HepG2 (cell line): ENCODE measurements around the gene TEX26. TPM values are rescaled to one million over a fixed set of nuclear protein-coding genes. Genes with fewer than 3 reads are reported as not detected.

Experiments used
- ATAC-seq: fragments of 200-7000 bp; cut with Tn5 transposase; 3 replicates; pipeline ENCODE4 v1.9.1; 2020; ENCODE audit warnings: mild to moderate bottlenecking, moderate library complexity
- BruUV-seq: library from RNA; stranded (reverse); fragments of 400-500 nt; replicated peaks from 2 replicates; lab custom pipeline; 2021; lab: Mats Ljungman, UMichigan
- CTCF ChIA-PET: fragments of 300-600 bp; formaldehyde crosslinking; extraction: SDS; loops from one replicate; lab custom pipeline; 2021; ENCODE audit warnings: low total read pairs, inconsistent platforms, low intra/inter-chr PET ratio; lab: Yijun Ruan, JAX
- POLR2A ChIA-PET: fragments of 350-600 bp; sonication (Branson Sonifier 250); formaldehyde crosslinking; loops from one replicate; lab custom pipeline; 2020; ENCODE audit warnings: antibody characterized with exemption, inconsistent platforms; lab: Yijun Ruan, JAX
- DNase-seq: peaks from one replicate; pipeline ENCODE4 v3.0.0-alpha.2; 2015; ENCODE audit warnings: low spot score
- FAIRE-seq: peaks from 3 replicates; lab custom pipeline; 2011; peaks lifted over from hg19 to GRCh38; lab: Jason Lieb, UNC
- H2AFZ ChIP-seq: one replicate; pipeline ENCODE4 v1.6.1; 2011; ENCODE audit warnings: low read length, inconsistent platforms
- H3K27ac ChIP-seq: fragments of 300-600 bp; 3 replicates; pipeline ENCODE4 v1.8.0; 2011; ENCODE audit warnings: mixed run types, mild to moderate bottlenecking, mixed read lengths, low read length, inconsistent platforms; ENCODE audit not compliant: insufficient read depth; ENCODE audit errors: extremely low read length
- H3K27me3 ChIP-seq, 2 experiments: fragments of 200-600 bp in 1 of 2; 2 replicates in 1 of 2; 3 replicates in 1 of 2; pipeline versions ENCODE4 v1.6.0 to v1.8.0; 2011; ENCODE audit warnings: low read length in 2 of 2, mild to moderate bottlenecking in 2 of 2, moderate library complexity in 2 of 2, inconsistent platforms in 1 of 2; ENCODE audit not compliant: insufficient read depth in 2 of 2, control insufficient read depth in 1 of 2
- H3K36me3 ChIP-seq, 2 experiments: fragments of 200-600 bp in 1 of 2; replicated peaks in 1 of 2; 2 replicates in 1 of 2; 3 replicates in 1 of 2; pipeline versions ENCODE4 v1.5.1 to v1.8.0; 2011; ENCODE audit warnings: low read length in 2 of 2, inconsistent platforms in 1 of 2; ENCODE audit not compliant: insufficient read depth in 2 of 2, control insufficient read depth in 1 of 2
- H3K4me1 ChIP-seq: 2 replicates; pipeline ENCODE4 v1.5.1; 2012; ENCODE audit warnings: low read length, inconsistent platforms; ENCODE audit not compliant: insufficient read depth
- H3K4me2 ChIP-seq: 2 replicates; pipeline ENCODE4 v1.6.0; 2011; ENCODE audit warnings: low read depth, low read length, inconsistent platforms
- H3K4me3 ChIP-seq, 3 experiments: fragments of 200-600 bp in 1 of 3; sonication (generic), shearing (Covaris generic) in 1 of 3; replicated peaks in 1 of 3; 2 replicates each; pipeline ENCODE4 v1.5.1; 2011 to 2016; ENCODE audit warnings: low read length in 3 of 3, inconsistent platforms in 2 of 3, low read depth in 2 of 3, mild to moderate bottlenecking in 2 of 3, control low read depth in 1 of 3, mixed read lengths in 1 of 3; ENCODE audit not compliant: insufficient read depth in 1 of 3
- H3K79me2 ChIP-seq: one replicate; pipeline ENCODE4 v1.6.1; 2011; ENCODE audit warnings: low read length, inconsistent platforms; ENCODE audit not compliant: insufficient read depth
- H3K9ac ChIP-seq: 2 replicates; pipeline ENCODE4 v1.6.0; 2011; ENCODE audit warnings: mild to moderate bottlenecking, low read depth, low read length, inconsistent platforms; ENCODE audit not compliant: insufficient read depth
- H3K9me3 ChIP-seq: 2 replicates; pipeline ENCODE4 v1.5.1; 2012; ENCODE audit warnings: mild to moderate bottlenecking, low read length
- H4K20me1 ChIP-seq: 2 replicates; pipeline ENCODE4 v1.6.0; 2011; ENCODE audit warnings: inconsistent platforms, mild to moderate bottlenecking, low read length, moderate library complexity; ENCODE audit not compliant: insufficient read depth
- AFF4 ChIP-seq: sonication (generic); formaldehyde crosslinking; IDR thresholded peaks from 2 replicates; pipeline ENCODE4 v1.4.0; 2020; ENCODE audit warnings: missing genetic modification reagents
- CENPX ChIP-seq: sonication (generic); formaldehyde crosslinking; IDR thresholded peaks from 2 replicates; pipeline ENCODE4 v1.9.0; 2021; ENCODE audit warnings: mild to moderate bottlenecking, missing genetic modification reagents, moderate library complexity
- CSRNP1 ChIP-seq: sonication (generic); formaldehyde crosslinking; IDR thresholded peaks from 2 replicates; pipeline ENCODE4 v1.8.1; 2023; ENCODE audit warnings: mild to moderate bottlenecking, missing genetic modification reagents
- FOSL2 ChIP-seq: sonication (generic); formaldehyde crosslinking; IDR thresholded peaks from 2 replicates; pipeline ENCODE4 v1.4.0; 2020; ENCODE audit warnings: missing genetic modification reagents
- FOXP1 ChIP-seq, 2 experiments: fragments of 450-650 bp in 1 of 2; IDR thresholded peaks; 2 replicates each; pipeline ENCODE4 v1.6.1; 2017 to 2018; ENCODE audit warnings: antibody characterized with exemption in 1 of 2
- MEIS2 ChIP-seq: sonication (generic); formaldehyde crosslinking; IDR thresholded peaks from 2 replicates; pipeline ENCODE4 v1.9.0; 2021; ENCODE audit warnings: mild to moderate bottlenecking, missing genetic modification reagents
- NAIF1 ChIP-seq: sonication (generic); formaldehyde crosslinking; IDR thresholded peaks from 2 replicates; pipeline ENCODE4 v1.5.0; 2020; ENCODE audit warnings: mild to moderate bottlenecking, missing genetic modification reagents, borderline replicate concordance
- PAX8 ChIP-seq: sonication (generic); formaldehyde crosslinking; IDR thresholded peaks from 2 replicates; pipeline ENCODE4 v1.8.0; 2022; ENCODE audit warnings: mild to moderate bottlenecking, missing genetic modification reagents, borderline replicate concordance
- TIGD3 ChIP-seq: sonication (generic); formaldehyde crosslinking; IDR thresholded peaks from 2 replicates; pipeline ENCODE4 v1.5.1; 2020; ENCODE audit warnings: mild to moderate bottlenecking, missing genetic modification reagents, borderline replicate concordance
- ZNF614 ChIP-seq: IDR thresholded peaks from 2 replicates; pipeline ENCODE4 v1.6.1; 2018; ENCODE audit warnings: missing biosample characterization, missing genetic modification reagents, inconsistent platforms, borderline replicate concordance
- ZNF710 ChIP-seq: sonication (generic); formaldehyde crosslinking; IDR thresholded peaks from 2 replicates; pipeline ENCODE4 v1.5.0; 2020; ENCODE audit warnings: mild to moderate bottlenecking, missing genetic modification reagents, borderline replicate concordance
- WGBS: methylation state at CpG from one replicate; pipeline ENCODE4 v1.1.6; 2017; ENCODE audit warnings: low lambda C conversion rate; 5-methylcytosine and 5-hydroxymethylcytosine counted together
- in situ Hi-C: cut with HindIII; loops from 2 replicates; pipeline ENCODE4 v1.10.0; 2017; ENCODE audit warnings: low pct_unique_long_range_greater_than_20kb; ENCODE audit not compliant: extremely low pct_ligation_motif_present
- intact Hi-C: fragments of 100-400 bp; cut with micrococcal nuclease; formaldehyde crosslinking; loops from one replicate; pipeline ENCODE4 v1.10.0; 2022; ENCODE audit not compliant: unreplicated experiment
- polyA plus RNA-seq, 8 experiments: library from polyadenylated mRNA; depleted of rRNA in 3 of 8; stranded (reverse) in 7 of 8; unstranded in 1 of 8; fragments of >200 nt; fragmentation: Illumina TruSeq in 4 of 8; extraction: Trizol in 4 of 8; gene quantifications; 2 replicates each; pipeline versions ENCODE4 v1.2.1 to v1.2.3, GENCODE V29; 2011 to 2016; ENCODE audit warnings: low read depth in 4 of 8, missing spikeins in 1 of 8, mixed read lengths in 1 of 8; ENCODE audit not compliant: insufficient read depth in 1 of 8
- total RNA-seq, 5 experiments: library from RNA; depleted of rRNA; stranded (reverse); fragments of >200 nt; fragmentation: Illumina TruSeq; extraction: Trizol; gene quantifications; 2 replicates each; pipeline ENCODE4 v1.2.3, GENCODE V29; 2016; ENCODE audit warnings: low read depth in 1 of 5

Gene TEX26
- total and polyA plus RNA-seq, 2 of the 13 experiments (the other 11 are each of a cell fraction or from before 2014, with no cell fraction given): not detected

- no peak for TF ChIP-seq ZNF710
- TF ChIP-seq MEIS2 (CRISPR knock-in tag): no peak
These were observed 62.9 kb downstream of the TEX26 start (continued) for GRCh38 chr13:30995331-30995730.

- in situ Hi-C loops: no loop called here
- ATAC-seq: no peak
- TF ChIP-seq AFF4 (CRISPR knock-in tag) (no peak), ZNF614 (CRISPR knock-in tag) (no peak), PAX8 (no peak), FOXP1 (IDR thresholded peaks at IDR 0.05) (no peak), FOXP1 (CRISPR knock-in tag; IDR thresholded peaks at IDR 0.05) (no peak), CENPX (CRISPR knock-in tag) (no peak), TIGD3 (CRISPR knock-in tag) (no peak), FOSL2 (CRISPR knock-in tag) (no peak), NAIF1 (CRISPR knock-in tag) (no peak), CSRNP1 (no peak)
These were observed 65.2 kb downstream of the TEX26 start for GRCh38 chr13:30997697-30998096.

More at GRCh38 chr13:30997697-30998096, 65.2 kb downstream of the TEX26 start:
- no peak overlapping the region for H2AFZ ChIP-seq
- H3K9me3 ChIP-seq: no peaks in the 10 kb centered on the region
- H3K9ac ChIP-seq: no peak overlapping the region
- H3K4me1 ChIP-seq: 0 out of 2 replicates have a peak, but pooled peaks cover 7% of the 10 kb centered on the region
- no TSS peak for BruUV-seq
- CTCF ChIA-PET: no interaction called here
- H3K27me3 ChIP-seq: no peaks in the 10 kb centered on the region; a peak in 1 of 5 replicates
- H3K27ac ChIP-seq: no peak overlapping the region
- no peaks in the 10 kb centered on the region for H3K36me3 ChIP-seq
- FAIRE-seq (no peak), DNase-seq (no peak)
- H3K4me2 ChIP-seq: no peak overlapping the region
- POLR2A ChIA-PET: no interaction called here
- H4K20me1 ChIP-seq: no peaks in the 10 kb centered on the region
- 0% methylated on average over 2 of the region's 2 CpGs for WGBS
- H3K4me3 ChIP-seq: no peak overlapping the region
- no peaks in the 10 kb centered on the region for H3K79me2 ChIP-seq
- intact Hi-C loops: no loop called here
